BJ (cell line): ENCODE measurements around the gene LCP1. TPM values are rescaled to one million over a fixed set of nuclear protein-coding genes. Genes with fewer than 3 reads are reported as not detected.
A peak's percentile ranks its signal among the peaks of the same experiment; 100 is the strongest.

Source experiments
- CTCF ChIA-PET: fragments of 350-600 bp; formaldehyde crosslinking; extraction: SDS; loops from one replicate; lab custom pipeline; 2021; ENCODE audit warnings: antibody characterized with exemption, inconsistent platforms; lab: Yijun Ruan, JAX
- POLR2A ChIA-PET: fragments of 300-600 bp; sonication (Branson Sonifier 250); formaldehyde crosslinking; extraction: SDS; loops from one replicate; lab custom pipeline; 2021; ENCODE audit warnings: antibody characterized with exemption; lab: Charles Lee
- DNase-seq: peaks from one replicate; pipeline ENCODE4 v3.0.0-alpha.2; 2011; ENCODE audit warnings: low read depth
- H3K27me3 ChIP-seq: 2 replicates; pipeline ENCODE4 v1.6.0; 2011; ENCODE audit warnings: low read length; ENCODE audit not compliant: control insufficient read depth, insufficient read depth
- H3K36me3 ChIP-seq: 2 replicates; pipeline ENCODE4 v1.5.1; 2011; ENCODE audit warnings: low read length; ENCODE audit not compliant: control insufficient read depth, insufficient read depth
- H3K4me3 ChIP-seq: 2 replicates; pipeline ENCODE4 v1.5.1; 2011; ENCODE audit warnings: low read depth, mild to moderate bottlenecking, control low read depth, low read length
- polyA plus RNA-seq: library from polyadenylated mRNA; depleted of rRNA; stranded (reverse); fragments of >200 nt; gene quantifications from 2 replicates; pipeline ENCODE4 v1.2.3, GENCODE V29; 2011
- TF ChIP-seq, protein P1 (sequence below): IDR thresholded peaks from 2 replicates; pipeline ENCODE4 v1.5.1; 2011; ENCODE audit warnings: low read depth, mild to moderate bottlenecking, control low read depth, inconsistent platforms, low read length, moderate library complexity; ENCODE audit not compliant: insufficient read depth

LCP1 gene
- polyA plus RNA-seq, 1 experiment, result 0.06 TPM

DNA sequence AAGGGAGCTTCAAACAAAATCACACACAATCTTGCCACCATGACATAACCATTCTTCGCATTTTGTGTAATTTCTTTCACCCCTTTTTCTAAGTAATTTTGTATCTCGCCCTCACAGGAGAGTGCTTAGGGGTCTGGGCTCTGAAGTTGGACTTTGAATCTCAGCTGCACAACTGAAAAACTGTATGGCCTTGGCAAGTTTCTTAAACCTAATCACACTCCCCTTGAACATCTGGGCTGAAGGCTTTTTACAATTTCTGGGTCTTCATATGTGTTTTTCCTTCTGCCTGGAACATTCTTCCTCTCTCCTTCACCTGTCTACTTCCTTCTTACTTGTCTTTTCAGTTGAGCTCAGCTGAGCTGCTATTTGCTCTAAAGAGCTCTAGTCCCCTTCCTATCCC, 52.9 kb downstream of the LCP1 start:
- ChIA-PET CTCF (interaction anchor here (0.9 to 1.0 kb wide), 3 partner anchors 11 to 322 kb away, joined by 3 to 4 read pairs (median 4); no protein-coding TSS in a partner anchor), POLR2A (no interaction called here)
- Histone ChIP-seq H3K27me3 (peaks cover 2% of the 10 kb centered on the region; the same call in 1 of the 2 replicates), H3K4me3 (no peak overlapping the region), H3K36me3 (no peaks in the 10 kb centered on the region)
- TF ChIP-seq, protein P1, sequence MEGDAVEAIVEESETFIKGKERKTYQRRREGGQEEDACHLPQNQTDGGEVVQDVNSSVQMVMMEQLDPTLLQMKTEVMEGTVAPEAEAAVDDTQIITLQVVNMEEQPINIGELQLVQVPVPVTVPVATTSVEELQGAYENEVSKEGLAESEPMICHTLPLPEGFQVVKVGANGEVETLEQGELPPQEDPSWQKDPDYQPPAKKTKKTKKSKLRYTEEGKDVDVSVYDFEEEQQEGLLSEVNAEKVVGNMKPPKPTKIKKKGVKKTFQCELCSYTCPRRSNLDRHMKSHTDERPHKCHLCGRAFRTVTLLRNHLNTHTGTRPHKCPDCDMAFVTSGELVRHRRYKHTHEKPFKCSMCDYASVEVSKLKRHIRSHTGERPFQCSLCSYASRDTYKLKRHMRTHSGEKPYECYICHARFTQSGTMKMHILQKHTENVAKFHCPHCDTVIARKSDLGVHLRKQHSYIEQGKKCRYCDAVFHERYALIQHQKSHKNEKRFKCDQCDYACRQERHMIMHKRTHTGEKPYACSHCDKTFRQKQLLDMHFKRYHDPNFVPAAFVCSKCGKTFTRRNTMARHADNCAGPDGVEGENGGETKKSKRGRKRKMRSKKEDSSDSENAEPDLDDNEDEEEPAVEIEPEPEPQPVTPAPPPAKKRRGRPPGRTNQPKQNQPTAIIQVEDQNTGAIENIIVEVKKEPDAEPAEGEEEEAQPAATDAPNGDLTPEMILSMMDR, result no peak
- DNase-seq, result no peak

DNA sequence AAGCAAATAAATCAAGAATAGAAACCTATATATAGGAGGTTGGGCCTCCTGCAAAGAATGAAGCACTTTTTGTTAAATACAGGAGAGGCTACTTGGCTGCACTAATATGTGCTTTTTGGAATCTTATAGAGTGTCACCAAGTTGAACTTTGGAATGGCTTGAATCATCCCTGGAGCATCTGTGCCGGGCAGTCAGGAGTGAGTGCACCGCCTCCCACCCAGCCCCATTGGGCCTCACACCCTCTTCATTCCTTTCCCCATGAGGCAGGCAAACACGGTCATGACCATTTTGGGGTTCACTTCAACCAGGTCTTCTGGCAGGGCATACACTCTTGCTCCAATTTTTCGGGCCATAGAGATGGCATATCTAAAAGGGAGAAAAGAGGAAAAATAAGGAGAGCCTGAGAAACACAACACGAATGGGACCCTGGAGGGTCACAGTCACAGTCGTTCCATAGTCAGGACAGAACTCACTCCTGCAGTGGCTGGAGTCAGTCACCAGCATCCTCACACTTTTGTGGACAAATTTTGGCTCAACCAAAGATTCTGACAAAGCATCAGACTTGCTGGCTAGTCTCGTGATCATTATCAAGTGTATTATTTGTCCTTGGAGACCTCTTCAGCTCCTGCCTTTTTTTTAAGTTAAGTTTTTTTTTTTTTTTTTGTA, 54.5 kb downstream of the LCP1 start:
- H3K27me3 ChIP-seq, result peaks cover 2% of the 10 kb centered on the region; the same call in 1 of the 2 replicates
- TF ChIP-seq, protein P1, result no peak
- H3K36me3 ChIP-seq, result no peaks in the 10 kb centered on the region
- ChIA-PET CTCF (interaction anchor here (0.9 to 2.8 kb wide), 10 partner anchors 9 to 504 kb away, joined by 3 to 22 read pairs (median 4); no protein-coding TSS in a partner anchor), POLR2A (no interaction called here)
- no peak overlapping the region for H3K4me3 ChIP-seq
- DNase-seq, result no peak

DNA sequence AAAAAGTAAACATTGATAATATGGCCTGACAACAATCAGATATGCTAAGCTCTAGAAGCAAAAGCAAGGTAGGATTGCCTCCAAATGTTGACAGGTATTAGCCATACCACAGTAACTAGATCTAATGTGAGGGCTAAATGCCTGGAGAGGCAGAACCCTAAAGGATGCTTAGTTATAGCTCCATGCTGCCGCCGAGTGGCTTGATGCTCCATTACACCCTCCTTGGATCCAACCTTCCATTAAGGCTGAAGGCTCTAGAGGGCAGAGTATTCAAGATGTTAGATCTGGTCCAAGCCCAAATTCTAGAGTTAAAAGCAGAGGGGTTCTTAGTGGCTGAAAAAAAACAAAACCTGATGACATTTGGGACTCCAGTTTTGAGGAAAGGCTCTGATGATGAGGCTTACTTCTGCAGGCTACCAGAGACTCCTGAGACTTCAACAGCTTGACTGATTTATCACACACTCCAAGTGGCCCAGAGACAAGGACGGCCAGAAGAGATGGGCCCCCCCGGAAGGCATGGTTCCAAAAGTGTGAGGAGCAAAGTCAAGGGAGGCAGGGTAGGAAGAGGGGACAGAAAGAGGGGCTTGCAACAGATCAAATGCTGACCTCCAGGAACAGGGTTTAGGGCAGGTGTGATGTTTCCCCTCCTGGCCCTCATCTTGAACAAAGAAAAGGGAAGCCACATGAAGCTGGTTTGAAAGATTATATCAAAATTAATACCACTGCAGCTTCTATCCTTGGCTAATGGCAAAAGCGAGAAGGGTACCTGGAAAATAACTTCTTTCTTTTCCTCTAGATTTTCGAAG, 55.2 kb downstream of the LCP1 start:
- Histone ChIP-seq H3K36me3 (no peaks in the 10 kb centered on the region), H3K27me3 (peaks cover 2% of the 10 kb centered on the region; the same call in 1 of the 2 replicates), H3K4me3 (no peak overlapping the region)
- DNase-seq, result no peak
- TF ChIP-seq, protein P1, result peak; percentile 85
- CTCF ChIA-PET, result interaction anchor here (0.9 to 2.8 kb wide), 23 partner anchors 10 to 503 kb away, joined by 3 to 22 read pairs (median 4); no protein-coding TSS in a partner anchor
- POLR2A ChIA-PET, result no interaction called here

DNA sequence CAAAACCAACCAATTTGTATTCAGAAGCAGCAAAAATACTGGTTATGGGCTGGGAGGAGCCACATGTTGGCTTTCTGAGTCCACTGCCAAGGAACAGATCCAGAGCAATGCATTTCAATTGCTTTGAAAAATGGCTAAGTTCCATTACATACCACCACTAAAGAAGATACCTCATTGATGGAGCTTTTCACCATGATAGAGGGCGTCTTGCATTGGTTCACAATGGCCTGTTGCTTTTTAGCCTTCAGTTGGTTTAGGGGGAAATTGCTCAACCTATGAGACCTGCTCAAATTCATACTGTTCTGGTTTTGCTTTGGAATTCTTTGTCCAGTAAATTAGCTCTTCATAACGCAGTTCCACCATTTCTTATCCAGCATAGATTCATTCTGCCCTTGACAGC, 55.9 kb downstream of the LCP1 start:
- POLR2A ChIA-PET, result no interaction called here
- no peak for DNase-seq
- Histone ChIP-seq H3K4me3 (no peak overlapping the region), H3K27me3 (peaks cover 2% of the 10 kb centered on the region; the same call in 1 of the 2 replicates), H3K36me3 (no peaks in the 10 kb centered on the region)
- CTCF ChIA-PET, result interaction anchor here (0.6 to 2.8 kb wide), 22 partner anchors 9 to 502 kb away, joined by 3 to 22 read pairs (median 4); no protein-coding TSS in a partner anchor
- TF ChIP-seq, protein P1, result no peak
